NCI-H524 (cell line): ENCODE results near the gene ZNF358.

Experiments used
- DNase-seq, 2 experiments: peaks; one replicate each; lab custom pipeline; 2025; lab: John Stamatoyannopoulos, UW

ZNF358 gene

DNA sequence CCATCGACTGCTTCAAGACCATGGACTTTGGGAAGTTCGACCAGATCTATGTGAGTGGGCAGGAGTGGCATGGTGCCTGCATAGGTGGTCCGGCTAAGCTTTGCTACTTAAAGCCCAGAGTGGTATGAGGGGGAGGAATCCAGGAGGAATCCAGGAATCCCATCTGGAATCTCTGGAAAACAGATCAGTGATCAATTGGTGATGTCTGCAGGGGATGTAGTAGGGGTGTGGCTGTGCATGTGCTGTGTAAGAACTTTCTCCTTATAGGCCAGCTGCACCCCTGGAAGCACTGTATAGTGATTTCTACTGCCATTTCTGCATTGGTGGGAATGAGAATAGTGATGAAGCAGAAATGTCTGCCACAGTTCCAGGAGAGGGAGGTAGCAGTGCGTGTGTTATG is 43.2 kb downstream of the ZNF358 start:
- DNase-seq, result no peak

- no peak for DNase-seq
These were observed 44.4 kb downstream of the ZNF358 start for GRCh38 chr19:7560255-7560654.

DNA sequence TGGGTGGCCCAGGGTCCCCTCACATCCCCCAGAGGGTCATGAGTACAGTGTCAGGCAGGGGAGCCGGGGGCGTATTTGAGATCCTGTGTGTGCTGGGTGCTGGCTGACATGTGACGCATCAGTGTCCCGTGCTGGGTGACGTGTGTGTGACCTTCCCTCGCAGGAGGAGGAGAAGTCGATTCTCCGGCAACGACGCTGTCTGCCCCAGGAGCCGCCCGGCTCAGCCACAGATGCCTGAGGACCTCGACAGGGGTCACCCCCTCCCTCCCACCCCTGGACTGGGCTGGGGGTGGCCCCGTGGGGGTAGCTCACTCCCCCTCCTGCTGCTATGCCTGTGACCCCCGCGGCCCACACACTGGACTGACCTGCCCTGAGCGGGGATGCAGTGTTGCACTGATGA is 45.4 kb downstream of the ZNF358 start:
- no peak for DNase-seq

GRCh38 chr19:7562646-7563393 is 46.9 kb downstream of the ZNF358 start:
- no peak for DNase-seq

DNA sequence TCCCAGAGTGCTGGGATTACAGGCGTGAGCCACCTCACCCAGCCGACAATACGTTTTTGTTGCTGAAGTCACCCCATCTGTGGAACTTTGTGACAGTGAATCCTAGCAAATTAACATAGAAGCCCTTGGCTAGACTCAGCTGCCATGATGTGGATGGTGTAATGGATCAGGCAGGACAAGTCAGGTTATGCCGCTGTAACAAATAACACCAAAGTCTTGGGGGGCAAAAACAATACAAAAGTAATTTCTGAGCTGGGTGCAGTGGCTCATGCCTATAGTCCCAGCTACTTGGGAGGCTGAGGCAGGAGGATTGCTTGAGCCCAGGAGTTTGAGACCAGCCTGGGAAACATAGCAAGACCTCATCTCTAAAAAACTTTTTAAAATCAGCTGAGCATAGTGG is 49.0 kb downstream of the ZNF358 start:
- no peak for DNase-seq

- DNase-seq, result no peak
These were observed 49.4 kb downstream of the ZNF358 start for GRCh38 chr19:7565332-7565731.
